Glomerular endothelial cell (primary cell): ENCODE data around the gene GDF7. TPM values are rescaled to one million over a fixed set of nuclear protein-coding genes. Genes with fewer than 3 reads are reported as not detected.

Experiments
- DNase-seq: peaks from one replicate; pipeline ENCODE4 v3.0.0-alpha.2; 2011; ENCODE audit warnings: low read depth, low spot score; ENCODE audit errors: extremely low read depth
- total RNA-seq: library from RNA; depleted of rRNA; stranded (reverse); fragments of >200 nt; gene quantifications from 2 replicates; pipeline ENCODE4 v1.2.3, GENCODE V29; 2015

Gene GDF7
- total RNA-seq, 1 donor from 2014 or later, result 9.5 TPM

- no peak for DNase-seq
Observed at GRCh38 chr2:20657522-20658235, 9.3 kb upstream of the GDF7 start.

- DNase-seq, result no peak
Observed at GRCh38 chr2:20660506-20661420, 6.2 kb upstream of the GDF7 start.

- DNase-seq, result peak; percentile 50
Observed at GRCh38 chr2:20661421-20662307, 5.3 kb upstream of the GDF7 start.

GRCh38 chr2:20662308-20662937 is 4.5 kb upstream of the GDF7 start:
- DNase-seq, result no peak

- no peak for DNase-seq
Observed at GRCh38 chr2:20663196-20664070, 3.5 kb upstream of the GDF7 start.

GRCh38 chr2:20664071-20664390 is 2.9 kb upstream of the GDF7 start:
- DNase-seq, result no peak

- no peak for DNase-seq
Observed at GRCh38 chr2:20664431-20665242, 2.3 kb upstream of the GDF7 start.

- DNase-seq, result no peak
Observed at GRCh38 chr2:20665243-20666004, 1.5 kb upstream of the GDF7 start.

GRCh38 chr2:20666005-20666303 is 990 bp upstream of the GDF7 start:
- no peak for DNase-seq

- no peak for DNase-seq
Observed at GRCh38 chr2:20667151-20667530, 197 bp downstream of the GDF7 start.

GRCh38 chr2:20667531-20668401 is 822 bp downstream of the GDF7 start:
- no peak for DNase-seq

- DNase-seq, result no peak
Observed at GRCh38 chr2:20668451-20668850, 1.5 kb downstream of the GDF7 start.

- no peak for DNase-seq
Observed at GRCh38 chr2:20668871-20669475, 2.0 kb downstream of the GDF7 start.

- no peak for DNase-seq
Observed at GRCh38 chr2:20669562-20670314, 2.8 kb downstream of the GDF7 start.

GRCh38 chr2:20670315-20671035 is 3.5 kb downstream of the GDF7 start:
- no peak for DNase-seq
